HEK293 (cell line): ENCODE results near the gene ANO3.

Source experiments
- KLF16 ChIP-seq: fragments of 450-650 bp; formaldehyde crosslinking; IDR thresholded peaks from 2 replicates; pipeline ENCODE4 v1.5.1; 2017; ENCODE audit warnings: missing biosample characterization, missing genetic modification characterization
- ZBTB17 ChIP-seq: fragments of 450-650 bp; formaldehyde crosslinking; IDR thresholded peaks from 2 replicates; pipeline ENCODE4 v1.5.1; 2016; ENCODE audit warnings: missing biosample characterization, missing genetic modification characterization
- ZNF600 ChIP-seq: fragments of 450-650 bp; formaldehyde crosslinking; IDR thresholded peaks from 2 replicates; pipeline ENCODE4 v1.5.1; 2016; ENCODE audit warnings: missing biosample characterization, missing genetic modification characterization
- ZNF837 ChIP-seq: fragments of 450-650 bp; formaldehyde crosslinking; IDR thresholded peaks from 2 replicates; pipeline ENCODE4 v1.5.1; 2016; ENCODE audit warnings: missing biosample characterization, missing genetic modification characterization
- TF ChIP-seq, protein P1 (sequence below): fragments of 450-650 bp; formaldehyde crosslinking; IDR thresholded peaks from 2 replicates; pipeline ENCODE4 v1.5.1; 2016; ENCODE audit warnings: missing biosample characterization, missing genetic modification characterization
- TF ChIP-seq, protein P2 (sequence below): fragments of 450-650 bp; formaldehyde crosslinking; IDR thresholded peaks from 2 replicates; pipeline ENCODE4 v1.5.1; 2016; ENCODE audit warnings: missing biosample characterization, missing genetic modification characterization

DNA sequence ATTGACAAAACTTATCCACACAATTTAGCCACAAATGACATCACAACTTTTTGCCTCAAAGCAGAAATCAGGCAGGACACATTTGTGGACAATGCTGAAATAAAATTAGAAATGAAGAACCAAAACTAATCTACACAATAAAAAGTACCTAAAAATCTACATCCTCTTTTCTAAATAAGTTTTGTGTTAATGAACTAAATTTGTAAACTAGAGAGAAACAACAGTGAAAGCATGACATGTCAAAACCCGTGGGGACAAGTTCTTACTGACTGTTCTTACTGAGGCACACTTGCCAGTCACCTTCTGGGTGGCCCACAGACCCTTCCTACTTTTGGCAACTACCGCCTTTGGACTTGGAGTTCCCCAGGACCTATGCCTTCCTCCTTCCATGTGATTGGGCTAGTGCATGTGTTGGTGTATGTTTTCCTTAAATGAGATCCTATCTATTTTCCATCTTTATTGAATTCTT is 300.8 kb downstream of the ANO3 start:
- TF ChIP-seq, protein P1, sequence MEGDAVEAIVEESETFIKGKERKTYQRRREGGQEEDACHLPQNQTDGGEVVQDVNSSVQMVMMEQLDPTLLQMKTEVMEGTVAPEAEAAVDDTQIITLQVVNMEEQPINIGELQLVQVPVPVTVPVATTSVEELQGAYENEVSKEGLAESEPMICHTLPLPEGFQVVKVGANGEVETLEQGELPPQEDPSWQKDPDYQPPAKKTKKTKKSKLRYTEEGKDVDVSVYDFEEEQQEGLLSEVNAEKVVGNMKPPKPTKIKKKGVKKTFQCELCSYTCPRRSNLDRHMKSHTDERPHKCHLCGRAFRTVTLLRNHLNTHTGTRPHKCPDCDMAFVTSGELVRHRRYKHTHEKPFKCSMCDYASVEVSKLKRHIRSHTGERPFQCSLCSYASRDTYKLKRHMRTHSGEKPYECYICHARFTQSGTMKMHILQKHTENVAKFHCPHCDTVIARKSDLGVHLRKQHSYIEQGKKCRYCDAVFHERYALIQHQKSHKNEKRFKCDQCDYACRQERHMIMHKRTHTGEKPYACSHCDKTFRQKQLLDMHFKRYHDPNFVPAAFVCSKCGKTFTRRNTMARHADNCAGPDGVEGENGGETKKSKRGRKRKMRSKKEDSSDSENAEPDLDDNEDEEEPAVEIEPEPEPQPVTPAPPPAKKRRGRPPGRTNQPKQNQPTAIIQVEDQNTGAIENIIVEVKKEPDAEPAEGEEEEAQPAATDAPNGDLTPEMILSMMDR (tag by site-specific recombination): no peak
- no peak for TF ChIP-seq ZBTB17 (tag by site-specific recombination)
- TF ChIP-seq ZNF600 (tag by site-specific recombination): no peak
- TF ChIP-seq KLF16 (tag by site-specific recombination): no peak
- no peak for TF ChIP-seq ZNF837 (tag by site-specific recombination)
- TF ChIP-seq, protein P2, sequence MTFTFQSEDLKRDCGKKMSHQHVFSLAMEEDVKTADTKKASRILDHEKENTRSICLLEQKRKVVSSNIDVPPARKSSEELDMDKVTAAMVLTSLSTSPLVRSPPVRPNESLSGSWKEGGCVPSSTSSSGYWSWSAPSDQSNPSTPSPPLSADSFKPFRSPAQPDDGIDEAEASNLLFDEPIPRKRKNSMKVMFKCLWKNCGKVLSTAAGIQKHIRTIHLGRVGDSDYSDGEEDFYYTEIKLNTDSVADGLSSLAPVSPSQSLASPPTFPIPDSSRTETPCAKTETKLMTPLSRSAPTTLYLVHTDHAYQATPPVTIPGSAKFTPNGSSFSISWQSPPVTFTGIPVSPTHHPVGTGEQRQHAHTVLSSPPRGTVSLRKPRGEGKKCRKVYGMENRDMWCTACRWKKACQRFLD (tag by site-specific recombination): no peak
